ENCODE measurements around the gene SEMG2.

The SEMG2 gene

GRCh38 chr20:45221076-45221475 lies at the start of gene SEMG2:
Gene SEMG2 (plus strand): TSS chr20:45221373. CDS start chr20:45221390, 17 bp downstream.
- DNase-seq (ENCODE audit: low read depth in 2 of 2): no peak

GRCh38 chr20:45173522-45173921 lies 47.7 kb upstream of the SEMG2 start:
- no peak for DNase-seq (ENCODE audit: low read depth in 2 of 2)

GRCh38 chr20:45174434-45175364 lies 46.5 kb upstream of the SEMG2 start, which contains the start of gene PI3:
Gene PI3 (plus strand): TSS chr20:45174902. CDS start chr20:45174923, 21 bp downstream.
- DNase-seq (ENCODE audit: low read depth in 2 of 2): no peak

- DNase-seq (ENCODE audit: low read depth in 2 of 2): no peak
These were observed 44.5 kb upstream of the SEMG2 start for GRCh38 chr20:45176526-45177267.

GRCh38 chr20:45179166-45179565 lies 42.0 kb upstream of the SEMG2 start:
- DNase-seq (ENCODE audit: low read depth in 2 of 2): no peak

GRCh38 chr20:45181639-45182038 lies 39.5 kb upstream of the SEMG2 start:
- DNase-seq (ENCODE audit: low read depth in 2 of 2): peak; percentile 21 to 33

GRCh38 chr20:45183084-45183483 lies 38.1 kb upstream of the SEMG2 start:
- DNase-seq (ENCODE audit: low read depth in 2 of 2): no peak

GRCh38 chr20:45187693-45188092 lies 33.5 kb upstream of the SEMG2 start:
- no peak for DNase-seq (ENCODE audit: low read depth in 2 of 2)

- no peak for DNase-seq (ENCODE audit: low read depth in 2 of 2)
These were observed 32.0 kb upstream of the SEMG2 start for GRCh38 chr20:45189067-45189609.

- DNase-seq (ENCODE audit: low read depth in 2 of 2): no peak
These were observed 31.3 kb upstream of the SEMG2 start for GRCh38 chr20:45189861-45190260.

- DNase-seq (ENCODE audit: low read depth in 2 of 2): no peak
These were observed 29.2 kb upstream of the SEMG2 start for GRCh38 chr20:45191926-45192325.

GRCh38 chr20:45193331-45193730 lies 27.8 kb upstream of the SEMG2 start:
- DNase-seq (ENCODE audit: low read depth in 2 of 2): no peak

- no peak for DNase-seq (ENCODE audit: low read depth in 2 of 2)
These were observed 14.4 kb upstream of the SEMG2 start, which contains the start of gene SEMG1 for GRCh38 chr20:45206725-45207124. Gene SEMG1 (plus strand): TSS chr20:45207033. CDS start chr20:45207054, 21 bp downstream.

GRCh38 chr20:45209924-45210323 lies 11.2 kb upstream of the SEMG2 start:
- DNase-seq (ENCODE audit: low read depth in 2 of 2): no peak

GRCh38 chr20:45211569-45212474 lies 9.4 kb upstream of the SEMG2 start:
- no peak for DNase-seq (ENCODE audit: low read depth in 2 of 2)

GRCh38 chr20:45212836-45213235 lies 8.3 kb upstream of the SEMG2 start:
- DNase-seq (ENCODE audit: low read depth in 2 of 2): no peak

- DNase-seq (ENCODE audit: low read depth in 2 of 2): no peak
These were observed 3.0 kb upstream of the SEMG2 start for GRCh38 chr20:45218124-45218523.

GRCh38 chr20:45218636-45219035 lies 2.5 kb upstream of the SEMG2 start:
- no peak for DNase-seq (ENCODE audit: low read depth in 2 of 2)

- no peak for DNase-seq (ENCODE audit: low read depth in 2 of 2)
These were observed 2.0 kb downstream of the SEMG2 start for GRCh38 chr20:45223136-45223535.

- no peak for DNase-seq (ENCODE audit: low read depth in 2 of 2)
These were observed 5.1 kb downstream of the SEMG2 start for GRCh38 chr20:45226287-45226686.

Data from fibroblast of skin of left biceps (primary cell).